ENCODE data around the gene FXR1. TPM values are rescaled to one million over a fixed set of nuclear protein-coding genes. Genes with fewer than 3 reads are reported as not detected.

FXR1 gene
- 67.6 to 107 TPM (median 76.8 TPM) in 5 replicates for total RNA-seq (2022; extraction: Qiagen RNA extraction; ENCODE audit: low read depth)

DNA sequence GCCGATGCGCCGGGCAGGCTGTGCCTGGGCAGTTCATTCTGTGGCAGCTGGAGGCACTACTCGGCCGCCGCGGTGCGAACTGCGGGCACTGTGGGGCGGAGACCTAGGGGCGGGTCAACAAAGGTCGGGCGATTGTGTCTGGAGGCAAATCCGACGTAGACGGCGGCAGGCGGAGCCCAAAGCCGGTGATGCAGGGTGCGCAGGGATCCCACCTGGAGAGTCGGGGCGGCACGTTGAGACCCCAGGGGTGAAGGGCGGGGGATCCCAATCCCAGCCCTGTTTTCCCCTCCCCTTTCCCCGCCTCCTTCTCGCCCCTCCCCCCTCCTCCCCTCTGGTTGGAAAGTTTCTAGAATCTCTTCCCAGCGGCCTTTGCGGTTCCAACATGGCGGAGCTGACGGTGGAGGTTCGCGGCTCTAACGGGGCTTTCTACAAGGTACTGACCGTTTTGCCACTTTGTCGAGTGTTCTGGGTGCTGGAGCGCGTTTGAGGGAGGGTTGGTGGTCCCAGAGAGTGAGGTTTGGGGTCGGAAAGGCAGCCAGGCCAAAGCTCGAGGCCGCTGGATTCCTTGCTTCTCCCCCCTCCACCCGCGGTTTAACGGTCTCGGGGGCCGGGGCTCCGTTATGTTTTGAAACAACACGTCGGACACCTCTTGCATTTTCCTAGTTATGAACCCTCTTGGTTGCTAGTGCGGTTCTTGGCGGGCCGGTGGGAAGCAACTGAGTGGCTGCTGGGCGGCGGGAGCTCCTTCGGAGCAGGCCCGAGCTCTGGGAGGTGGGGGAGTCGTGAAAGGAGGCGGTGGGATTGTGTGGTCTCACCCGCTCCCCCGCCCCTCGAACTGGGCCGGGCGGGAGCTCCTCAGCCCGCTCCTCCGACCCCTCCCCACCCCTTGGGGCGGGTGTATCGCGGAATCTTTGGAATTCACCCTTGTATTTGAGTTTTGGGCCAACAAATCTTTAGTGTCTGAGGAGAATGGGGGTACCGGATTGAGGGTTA lies at the start of gene FXR1:
FXR1 (plus strand) TSS at position 367 of the 993 bp plus-strand sequence; CDS start at position 383, 16 bp downstream.

DNA sequence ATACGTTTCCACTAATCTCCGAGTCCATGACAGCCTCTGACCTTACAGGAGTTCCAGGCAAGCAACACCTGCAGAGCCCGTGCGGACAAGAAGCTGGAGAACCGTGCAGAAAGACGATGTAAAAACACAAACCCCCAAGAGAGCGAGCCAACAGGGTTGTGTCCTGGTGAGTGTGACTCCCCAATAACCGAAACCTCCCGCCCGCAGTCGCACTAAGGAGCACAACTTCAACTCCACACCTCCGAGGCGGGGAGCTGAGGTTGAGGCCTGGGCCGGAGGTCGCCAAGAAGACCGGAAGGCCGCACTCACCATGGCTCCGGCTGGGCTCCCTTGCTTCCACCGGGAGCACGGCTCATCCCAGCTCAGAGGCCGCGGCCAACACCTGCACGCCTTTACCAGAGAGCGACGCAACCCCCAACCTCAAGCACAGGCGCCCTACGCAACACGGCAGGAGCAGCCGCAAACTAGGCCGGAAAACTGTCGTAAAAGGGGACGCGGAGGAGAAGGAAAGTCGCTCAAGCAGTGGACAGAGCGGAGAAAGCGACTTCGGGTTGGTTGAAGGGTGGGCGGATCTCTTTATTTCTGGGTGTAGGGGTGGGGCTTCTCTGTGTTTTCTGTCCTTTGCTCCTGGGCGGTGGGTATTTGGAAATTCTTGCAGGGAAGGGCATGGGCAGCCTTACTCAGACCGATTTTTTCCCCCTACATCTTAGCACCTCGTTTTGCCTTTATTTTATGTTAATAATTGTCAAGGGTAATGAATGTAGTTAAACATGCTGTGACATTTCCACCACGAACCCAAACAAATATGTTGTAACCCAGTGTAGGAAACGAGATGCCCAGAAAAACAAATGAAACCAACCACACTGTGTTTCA lies 77.1 kb downstream of the FXR1 start, which contains the start of gene DNAJC19:
DNAJC19 (minus strand) TSS at position 446 of the 873 bp plus-strand sequence; CDS start at position 312, 134 bp downstream.

Other genes with a start within 250 kb of the FXR1 start
- gene CCDC39, start 233.2 kb upstream of the FXR1 start, total RNA-seq (2022; extraction: Qiagen RNA extraction; ENCODE audit: low read depth): not detected in 5 replicates
- gene DNAJC19, start 77.1 kb downstream of the FXR1 start, total RNA-seq (2022; extraction: Qiagen RNA extraction; ENCODE audit: low read depth): 17.9 to 27.4 TPM (median 23.2 TPM) in 5 replicates

Measured in A549 treated with ZK216348 at 1 μM for 4 hours (cell line).